Peyer's patch (tissue), 4 donors: ENCODE results near the gene OCEL1.

Experiments
- POLR2A ChIP-seq, 2 donors: fragments of 450-650 bp; IDR thresholded peaks; one replicate each; pipeline ENCODE4 v1.5.1; 2017; ENCODE audit warnings: antibody characterized with exemption in 2 of 2, mild to moderate bottlenecking in 2 of 2, moderate library complexity in 2 of 2
- TF ChIP-seq, protein P1 (sequence below), 6 experiments: fragments of 450-650 bp in 4 of 6; fragments of 200-600 bp in 2 of 6; sonication (generic) in 1 of 6; IDR thresholded peaks; one replicate each; pipeline ENCODE4 v1.5.1; 2017 to 2019; ENCODE audit warnings: antibody characterized with exemption in 6 of 6, mild to moderate bottlenecking in 3 of 6, moderate library complexity in 1 of 6

DNA sequence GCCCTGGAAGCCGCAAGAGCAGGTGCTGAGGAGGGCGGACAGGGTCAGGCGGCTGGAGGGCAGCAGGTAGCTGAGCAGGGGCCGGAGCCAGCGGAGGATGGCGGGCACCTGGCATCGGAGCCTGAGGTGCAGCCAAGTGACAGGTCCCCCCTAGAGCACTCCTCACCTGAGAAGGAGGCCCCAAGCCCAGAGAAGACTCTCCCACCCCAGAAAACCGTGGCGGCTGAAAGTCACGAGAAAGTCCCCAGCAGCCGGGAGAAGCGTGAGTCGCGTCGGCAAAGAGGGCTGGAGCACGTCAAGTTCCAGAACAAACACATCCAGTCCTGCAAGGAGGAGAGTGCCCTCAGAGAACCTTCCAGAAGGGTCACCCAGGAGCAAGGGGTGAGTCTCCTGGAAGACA, 31.4 kb upstream of the OCEL1 start:
- TF ChIP-seq, protein P1, sequence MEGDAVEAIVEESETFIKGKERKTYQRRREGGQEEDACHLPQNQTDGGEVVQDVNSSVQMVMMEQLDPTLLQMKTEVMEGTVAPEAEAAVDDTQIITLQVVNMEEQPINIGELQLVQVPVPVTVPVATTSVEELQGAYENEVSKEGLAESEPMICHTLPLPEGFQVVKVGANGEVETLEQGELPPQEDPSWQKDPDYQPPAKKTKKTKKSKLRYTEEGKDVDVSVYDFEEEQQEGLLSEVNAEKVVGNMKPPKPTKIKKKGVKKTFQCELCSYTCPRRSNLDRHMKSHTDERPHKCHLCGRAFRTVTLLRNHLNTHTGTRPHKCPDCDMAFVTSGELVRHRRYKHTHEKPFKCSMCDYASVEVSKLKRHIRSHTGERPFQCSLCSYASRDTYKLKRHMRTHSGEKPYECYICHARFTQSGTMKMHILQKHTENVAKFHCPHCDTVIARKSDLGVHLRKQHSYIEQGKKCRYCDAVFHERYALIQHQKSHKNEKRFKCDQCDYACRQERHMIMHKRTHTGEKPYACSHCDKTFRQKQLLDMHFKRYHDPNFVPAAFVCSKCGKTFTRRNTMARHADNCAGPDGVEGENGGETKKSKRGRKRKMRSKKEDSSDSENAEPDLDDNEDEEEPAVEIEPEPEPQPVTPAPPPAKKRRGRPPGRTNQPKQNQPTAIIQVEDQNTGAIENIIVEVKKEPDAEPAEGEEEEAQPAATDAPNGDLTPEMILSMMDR (IDR thresholded peaks at IDR 0.05), result no peak
- no peak for TF ChIP-seq POLR2A (IDR thresholded peaks at IDR 0.05)
